Prostate gland (tissue), 2 donors: ENCODE data around the gene ZNF260. TPM values are rescaled to one million over a fixed set of nuclear protein-coding genes. Genes with fewer than 3 reads are reported as not detected.

ENCODE experiments used
- DNase-seq: peaks from one replicate; pipeline ENCODE4 v3.0.0-alpha.2; 2019; ENCODE audit warnings: low spot score
- H3K27ac ChIP-seq, 2 donors: fragments of 200-600 bp; sonication (generic); 2 replicates each; pipeline ENCODE4 v1.5.1; 2017 to 2019
- H3K27me3 ChIP-seq: fragments of 200-600 bp; sonication (generic); replicated peaks from 2 replicates; pipeline ENCODE4 v1.5.1; 2019; ENCODE audit not compliant: insufficient read depth
- H3K36me3 ChIP-seq, 2 donors: fragments of 200-600 bp; sonication (generic); 1 replicate in 1 of 2; 2 replicates in 1 of 2; pipeline versions ENCODE4 v1.5.1 to v1.8.1; 2017 to 2019
- H3K4me1 ChIP-seq: fragments of 200-600 bp; sonication (generic); replicated peaks from 2 replicates; pipeline ENCODE4 v1.5.1; 2019
- H3K4me3 ChIP-seq, 2 donors: fragments of 200-600 bp; sonication (generic); 2 replicates each; pipeline ENCODE4 v1.5.1; 2017 to 2019
- H3K9me3 ChIP-seq: fragments of 200-600 bp; sonication (generic); 2 replicates; pipeline ENCODE4 v1.5.1; 2017
- CTCF ChIP-seq, 4 experiments: fragments of 200-600 bp in 2 of 4; fragments of 450-650 bp in 2 of 4; sonication (generic) in 2 of 4; IDR thresholded peaks; 1 replicate in 3 of 4; 2 replicates in 1 of 4; pipeline ENCODE4 v1.5.1; 2016 to 2019; ENCODE audit warnings: antibody characterized with exemption in 4 of 4, mild to moderate bottlenecking in 2 of 4, moderate library complexity in 2 of 4
- POLR2A ChIP-seq: fragments of 450-650 bp; IDR thresholded peaks from one replicate; pipeline ENCODE4 v1.6.1; 2016; ENCODE audit warnings: antibody characterized with exemption, mild to moderate bottlenecking
- POLR2AphosphoS5 ChIP-seq: sonication (generic); formaldehyde crosslinking; IDR thresholded peaks from one replicate; pipeline ENCODE4 v1.6.1; 2017; ENCODE audit warnings: antibody characterized with exemption
- WGBS: methylation state at CpG from one replicate; pipeline ENCODE4 v1.1.5; 2018; 5-methylcytosine and 5-hydroxymethylcytosine counted together
- intact Hi-C: fragments of 100-400 bp; cut with DNase I; formaldehyde crosslinking; loops from one replicate; pipeline ENCODE4 v1.14.2; 2022
- total RNA-seq, 2 donors: library from RNA; depleted of rRNA; stranded (reverse); fragments of >200 nt; gene quantifications; one replicate each; pipeline ENCODE4 v1.1.0, GENCODE V29; 2016

ZNF260 gene
- total RNA-seq, 2 donors from 2014 or later = 6.2 to 11.9 TPM

- H3K4me1 ChIP-seq = no peaks in the 10 kb centered on the region
- peak overlapping the region in 1 of 2 donors; percentile 96 for H3K27ac ChIP-seq
- H3K4me3 ChIP-seq = peak overlapping the region; percentile 53 to 68
- H3K27me3 ChIP-seq = no peaks in the 10 kb centered on the region
- 51% methylated on average over 9 of the region's 9 CpGs for WGBS
- H3K36me3 ChIP-seq = no peaks in the 10 kb centered on the region
- no peaks in the 10 kb centered on the region for H3K9me3 ChIP-seq
- DNase-seq = no peak
- intact Hi-C loops = loop anchor here (2.0 kb wide), 1 partner anchor 41 kb away; the partner anchor contains the start of gene ZNF260
- TF ChIP-seq POLR2AphosphoS5 (no peak), POLR2A (no peak), CTCF (IDR thresholded peaks at IDR 0.05) (no peak)
Observed at GRCh38 chr19:36488118-36488845, 39.8 kb downstream of the ZNF260 start.

GRCh38 chr19:36483653-36484052, 44.4 kb downstream of the ZNF260 start:
- 96% methylated on average over 6 of the region's 6 CpGs for WGBS
- H3K9me3 ChIP-seq = no peaks in the 10 kb centered on the region
- intact Hi-C loops = no loop called here

GRCh38 chr19:36482876-36483275, 45.2 kb downstream of the ZNF260 start:
- Histone ChIP-seq H3K4me3 (no peak overlapping the region), H3K4me1 (no peaks in the 10 kb centered on the region), H3K27ac (no peak overlapping the region), H3K9me3 (no peaks in the 10 kb centered on the region), H3K27me3 (no peaks in the 10 kb centered on the region), H3K36me3 (no peaks in the 10 kb centered on the region)
- no peak for TF ChIP-seq CTCF (IDR thresholded peaks at IDR 0.05)
- TF ChIP-seq POLR2A = no peak
- TF ChIP-seq POLR2AphosphoS5 = no peak
- 96% methylated on average over 2 of the region's 2 CpGs for WGBS
- DNase-seq = no peak
- intact Hi-C loops = no loop called here

More at GRCh38 chr19:36483653-36484052, 44.4 kb downstream of the ZNF260 start:
- Histone ChIP-seq H3K36me3 (no peaks in the 10 kb centered on the region), H3K27ac (no peak overlapping the region), H3K4me3 (no peak overlapping the region), H3K27me3 (no peaks in the 10 kb centered on the region), H3K4me1 (no peaks in the 10 kb centered on the region)
- TF ChIP-seq POLR2AphosphoS5 = no peak
- TF ChIP-seq POLR2A = no peak
- TF ChIP-seq CTCF (IDR thresholded peaks at IDR 0.05) = no peak
- DNase-seq = no peak

Other genes starting within 250 kb of the ZNF260 start
- 1 to 10 TPM; 5.2 to 7.2 TPM for gene ZFP14, start 149.1 kb downstream of the ZNF260 start, total RNA-seq
- 1 to 10 TPM; 4.3 to 6.3 TPM for gene ZFP82, start 109.6 kb downstream of the ZNF260 start, total RNA-seq
- 10 to 100 TPM in 1 of 2 donors, 1 to 10 TPM in 1; 9.6 to 20.7 TPM for gene ZNF566, start 38.7 kb downstream of the ZNF260 start, total RNA-seq
- gene ZNF529, start 45.0 kb upstream of the ZNF260 start, total RNA-seq = 10 to 100 TPM in 1 of 2 donors, 1 to 10 TPM in 1; 8.4 to 13.5 TPM
- 10 to 100 TPM in 1 of 2 donors, 1 to 10 TPM in 1; 9.6 to 10.9 TPM for gene ZNF382, start 77.0 kb upstream of the ZNF260 start, total RNA-seq
- 10 to 100 TPM in 1 of 2 donors, 1 to 10 TPM in 1; 8.3 to 10.3 TPM for gene ZNF461, start 138.6 kb upstream of the ZNF260 start, total RNA-seq
- 10 to 100 TPM; 10.4 to 10.9 TPM for gene ZNF567, start 159.3 kb upstream of the ZNF260 start, total RNA-seq
- 1 to 10 TPM; 2.4 to 10.0 TPM for gene ZNF850, start 244.5 kb upstream of the ZNF260 start, total RNA-seq